HUES48 (cell line): Measurements from ENCODE around the gene C6.

Experiments
- H3K27ac ChIP-seq: one replicate; pipeline ENCODE4 v1.7.0; 2013; ENCODE audit warnings: low read depth, low read length, inconsistent platforms
- H3K27me3 ChIP-seq: 2 replicates; pipeline ENCODE4 v1.6.1; 2013; ENCODE audit warnings: mild to moderate bottlenecking, low read length; ENCODE audit not compliant: control insufficient read depth, insufficient read depth
- H3K36me3 ChIP-seq: 2 replicates; pipeline ENCODE4 v1.6.1; 2013; ENCODE audit warnings: low read length; ENCODE audit not compliant: control insufficient read depth, insufficient read depth
- H3K4me1 ChIP-seq: 2 replicates; pipeline ENCODE4 v1.6.1; 2013; ENCODE audit warnings: mild to moderate bottlenecking, low read length; ENCODE audit not compliant: control insufficient read depth, insufficient read depth
- H3K4me3 ChIP-seq: 2 replicates; pipeline ENCODE4 v1.5.1; 2013; ENCODE audit warnings: mild to moderate bottlenecking, low read depth, low read length
- H3K9ac ChIP-seq: 2 replicates; pipeline ENCODE4 v1.6.1; 2013; ENCODE audit warnings: mild to moderate bottlenecking, low read depth, low read length, moderate library complexity
- H3K9me3 ChIP-seq: 2 replicates; pipeline ENCODE4 v1.6.1; 2013; ENCODE audit warnings: low read length; ENCODE audit not compliant: control insufficient read depth, insufficient read depth

C6 gene

DNA sequence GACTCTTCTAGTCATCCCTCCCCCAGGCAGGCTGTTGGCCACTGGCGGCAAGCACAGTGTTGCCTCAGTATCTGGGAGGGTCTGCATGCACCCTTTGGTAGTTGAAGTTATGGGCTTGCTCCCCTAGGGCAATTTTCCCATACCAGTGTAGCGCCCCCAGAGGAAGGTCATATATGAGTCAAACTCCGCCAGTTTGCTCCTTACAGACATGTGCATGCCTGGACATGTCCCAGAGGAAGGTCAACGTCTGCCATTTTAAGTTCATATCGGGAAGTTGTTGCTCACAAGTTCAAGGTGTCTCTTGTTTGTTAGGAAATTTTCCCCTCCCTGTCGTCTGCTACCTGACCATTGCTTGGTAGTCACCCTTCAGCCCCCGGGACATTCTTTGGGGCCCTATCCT is 90.9 kb downstream of the C6 start:
- Histone ChIP-seq H3K4me1 (no peaks in the 10 kb centered on the region), H3K9me3 (0 out of 2 replicates have a peak, but pooled peaks cover 6% of the 10 kb centered on the region), H3K36me3 (no peaks in the 10 kb centered on the region), H3K27me3 (no peaks in the 10 kb centered on the region), H3K9ac (no peak overlapping the region; the same call in 1 of the 2 replicates), H3K4me3 (no peak overlapping the region), H3K27ac (no peak overlapping the region)

DNA sequence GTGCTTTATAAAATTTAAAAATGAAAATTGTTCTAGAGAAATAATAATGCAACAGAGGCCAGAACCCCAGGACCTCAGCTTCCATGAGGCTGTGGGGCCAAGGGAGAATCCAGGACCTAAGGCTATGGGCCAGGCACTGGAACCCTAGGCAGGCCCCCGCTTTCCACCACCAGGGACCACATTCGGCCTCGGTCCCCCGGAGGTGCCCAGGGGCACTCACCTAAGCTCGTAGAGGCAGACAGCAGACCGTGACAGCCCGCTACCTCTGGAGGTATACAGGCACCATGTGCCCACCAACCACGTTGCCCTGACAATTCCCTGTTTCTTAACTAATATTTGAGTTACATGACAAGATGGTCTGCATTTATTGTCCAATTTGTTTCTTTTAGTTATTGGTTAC is 92.7 kb downstream of the C6 start:
- Histone ChIP-seq H3K9me3 (0 out of 2 replicates have a peak, but pooled peaks cover 6% of the 10 kb centered on the region), H3K4me1 (no peaks in the 10 kb centered on the region), H3K27me3 (no peaks in the 10 kb centered on the region), H3K27ac (no peak overlapping the region), H3K9ac (no peak overlapping the region), H3K36me3 (no peaks in the 10 kb centered on the region), H3K4me3 (no peak overlapping the region)

DNA sequence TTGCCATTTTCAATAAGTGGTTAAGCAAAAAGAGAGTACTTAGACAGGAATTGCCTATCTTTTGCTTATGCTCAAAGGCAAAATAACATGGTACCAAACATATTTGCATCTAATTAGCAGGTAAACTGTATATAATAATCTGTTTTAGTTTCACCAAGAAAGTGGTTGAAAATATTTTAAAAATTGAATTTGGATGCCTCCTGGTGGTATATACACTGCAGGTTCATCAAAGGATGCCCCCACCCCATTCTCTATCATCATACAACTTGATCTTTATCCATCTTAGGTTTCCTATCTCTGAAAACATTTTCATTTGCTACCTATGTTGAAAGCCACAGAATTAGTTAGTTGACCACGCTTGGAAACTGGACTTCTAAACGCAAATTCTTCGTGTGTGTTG is 95.2 kb downstream of the C6 start:
- H3K4me1 ChIP-seq = no peaks in the 10 kb centered on the region
- H3K9ac ChIP-seq = no peak overlapping the region
- H3K9me3 ChIP-seq = 0 out of 2 replicates have a peak, but pooled peaks cover 6% of the 10 kb centered on the region
- no peaks in the 10 kb centered on the region for H3K36me3 ChIP-seq
- no peak overlapping the region for H3K4me3 ChIP-seq
- H3K27me3 ChIP-seq = no peaks in the 10 kb centered on the region
- no peak overlapping the region for H3K27ac ChIP-seq

DNA sequence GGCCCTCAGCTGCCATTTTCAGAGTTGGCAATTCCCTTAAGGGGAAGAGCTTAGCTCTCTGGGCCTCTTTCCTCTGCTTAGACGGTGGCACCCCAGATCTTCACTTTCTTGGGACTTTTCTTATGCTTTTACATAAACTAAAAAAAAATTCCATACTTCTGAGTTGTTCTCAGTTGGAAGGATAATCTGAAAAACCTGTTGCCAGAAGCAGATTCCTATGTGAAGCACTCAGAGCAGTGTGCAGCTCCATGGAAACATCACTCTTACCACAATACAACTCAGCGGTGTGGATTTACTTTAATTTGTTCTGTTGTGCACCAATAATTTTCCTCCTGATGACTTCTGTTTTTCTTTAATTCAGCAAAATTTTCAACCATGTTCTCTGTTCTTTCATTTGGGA is 98.1 kb downstream of the C6 start:
- Histone ChIP-seq H3K9me3 (no peaks in the 10 kb centered on the region), H3K27me3 (no peaks in the 10 kb centered on the region), H3K4me1 (no peaks in the 10 kb centered on the region), H3K27ac (no peak overlapping the region), H3K36me3 (no peaks in the 10 kb centered on the region), H3K4me3 (no peak overlapping the region), H3K9ac (no peak overlapping the region)

DNA sequence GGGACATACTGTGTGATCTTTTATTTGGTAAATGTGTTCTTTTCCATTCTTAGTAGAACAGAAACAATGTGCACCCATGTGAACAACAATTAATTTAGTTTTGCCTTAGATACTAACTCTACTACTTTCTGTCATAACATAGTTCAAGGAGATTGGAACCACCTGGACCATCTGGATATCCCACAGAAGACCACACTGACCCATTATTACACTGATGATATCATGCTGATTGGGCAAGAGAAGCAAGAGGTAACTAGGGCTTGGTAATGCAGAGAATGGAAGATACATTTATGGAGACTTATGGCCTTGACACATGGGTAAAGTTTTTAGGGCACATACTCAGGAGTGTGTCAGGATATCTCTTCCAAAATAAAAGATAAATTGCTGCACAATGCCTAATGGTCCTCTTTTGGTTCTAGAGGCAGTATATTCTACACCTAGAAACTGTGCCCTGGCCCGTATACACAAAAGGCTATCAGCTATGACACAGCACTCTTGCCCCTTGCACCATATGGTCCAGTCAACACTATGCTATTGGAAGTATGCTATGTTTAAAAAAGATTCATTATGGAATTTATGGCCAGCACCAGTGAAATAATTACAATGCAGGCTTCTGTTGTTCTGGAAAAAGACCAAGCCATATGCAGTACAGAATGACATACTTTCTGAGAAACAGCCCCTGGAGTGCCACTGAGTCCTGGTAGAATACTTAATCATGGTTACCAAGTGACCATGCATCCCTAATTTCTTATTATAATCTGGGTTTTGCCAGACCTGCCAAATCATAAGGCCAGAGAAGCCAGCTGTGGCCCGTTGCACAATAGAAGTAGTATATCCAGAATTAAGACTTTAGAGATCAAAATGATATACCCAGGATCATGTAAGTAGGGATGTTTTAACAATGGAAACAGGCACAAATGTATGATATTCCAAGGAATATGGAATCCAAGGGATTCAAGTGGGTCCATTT is 100.6 kb downstream of the C6 start:
- no peak overlapping the region for H3K9ac ChIP-seq
- H3K9me3 ChIP-seq = no peaks in the 10 kb centered on the region
- no peaks in the 10 kb centered on the region for H3K4me1 ChIP-seq
- H3K27me3 ChIP-seq = no peaks in the 10 kb centered on the region
- H3K36me3 ChIP-seq = no peaks in the 10 kb centered on the region
- H3K4me3 ChIP-seq = no peak overlapping the region
- H3K27ac ChIP-seq = no peak overlapping the region

DNA sequence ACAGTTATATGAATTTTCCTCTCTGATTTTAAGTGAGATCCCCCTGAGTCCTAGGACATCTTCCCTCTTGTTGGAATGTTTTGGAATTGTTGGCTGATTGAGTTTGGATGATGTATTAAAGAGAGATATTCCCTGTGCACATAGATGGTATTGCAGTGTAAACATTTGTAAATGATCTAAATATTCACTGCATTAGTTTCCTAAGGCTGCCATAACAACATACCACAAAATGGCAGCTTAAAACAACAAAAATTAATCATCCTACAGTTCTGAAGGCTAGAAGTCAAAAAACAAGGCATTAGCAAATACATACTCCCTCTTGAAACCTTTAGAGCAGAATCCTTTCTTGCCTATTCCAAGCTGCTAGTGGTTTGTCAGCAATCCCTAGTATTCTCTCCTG is 104.1 kb downstream of the C6 start:
- Histone ChIP-seq H3K36me3 (no peaks in the 10 kb centered on the region), H3K4me3 (no peak overlapping the region), H3K4me1 (no peaks in the 10 kb centered on the region), H3K27ac (no peak overlapping the region), H3K9ac (no peak overlapping the region), H3K9me3 (no peaks in the 10 kb centered on the region), H3K27me3 (no peaks in the 10 kb centered on the region)

DNA sequence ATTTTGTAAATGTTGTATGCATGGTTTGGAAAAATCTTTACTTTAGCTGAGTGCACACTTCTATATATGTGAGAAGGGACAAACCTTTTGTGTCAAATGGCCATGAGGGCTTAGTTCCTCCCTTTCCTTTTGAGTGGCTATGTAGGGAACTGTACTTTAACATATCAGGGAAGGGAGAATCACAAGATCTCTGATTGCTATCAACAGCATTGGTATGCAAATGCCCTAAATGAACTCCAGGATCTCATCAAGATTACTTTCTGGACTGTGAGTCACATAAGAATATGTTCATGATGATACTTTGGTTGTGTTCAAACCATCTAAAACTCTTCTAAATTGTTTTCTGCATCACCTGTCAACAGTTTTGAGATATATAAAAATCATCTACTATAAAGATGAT is 111.0 kb downstream of the C6 start:
- no peaks in the 10 kb centered on the region for H3K36me3 ChIP-seq
- no peaks in the 10 kb centered on the region for H3K27me3 ChIP-seq
- H3K9ac ChIP-seq = no peak overlapping the region
- H3K4me1 ChIP-seq = no peaks in the 10 kb centered on the region
- no peak overlapping the region for H3K27ac ChIP-seq
- no peak overlapping the region for H3K4me3 ChIP-seq
- no peaks in the 10 kb centered on the region for H3K9me3 ChIP-seq

DNA sequence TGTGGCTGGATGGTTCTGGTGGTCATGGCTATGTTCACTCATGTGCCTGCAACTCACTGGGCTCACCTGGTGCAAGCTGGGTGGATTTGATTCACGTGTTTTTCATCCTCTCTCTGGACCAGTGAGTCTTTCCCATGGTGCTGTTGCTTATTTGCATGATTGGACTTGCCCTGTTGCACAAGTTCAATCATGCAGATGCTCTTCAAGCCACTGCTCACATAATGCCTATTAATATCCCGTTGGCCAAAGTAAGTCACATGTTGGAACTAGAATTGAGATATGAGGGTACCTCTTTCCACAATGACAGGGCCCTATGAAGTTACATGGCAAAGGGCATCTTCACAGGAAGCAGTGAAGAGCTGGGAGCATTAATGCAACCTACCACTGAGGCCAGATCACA is 115.7 kb downstream of the C6 start:
- no peak overlapping the region for H3K27ac ChIP-seq
- H3K9ac ChIP-seq = no peak overlapping the region

DNA sequence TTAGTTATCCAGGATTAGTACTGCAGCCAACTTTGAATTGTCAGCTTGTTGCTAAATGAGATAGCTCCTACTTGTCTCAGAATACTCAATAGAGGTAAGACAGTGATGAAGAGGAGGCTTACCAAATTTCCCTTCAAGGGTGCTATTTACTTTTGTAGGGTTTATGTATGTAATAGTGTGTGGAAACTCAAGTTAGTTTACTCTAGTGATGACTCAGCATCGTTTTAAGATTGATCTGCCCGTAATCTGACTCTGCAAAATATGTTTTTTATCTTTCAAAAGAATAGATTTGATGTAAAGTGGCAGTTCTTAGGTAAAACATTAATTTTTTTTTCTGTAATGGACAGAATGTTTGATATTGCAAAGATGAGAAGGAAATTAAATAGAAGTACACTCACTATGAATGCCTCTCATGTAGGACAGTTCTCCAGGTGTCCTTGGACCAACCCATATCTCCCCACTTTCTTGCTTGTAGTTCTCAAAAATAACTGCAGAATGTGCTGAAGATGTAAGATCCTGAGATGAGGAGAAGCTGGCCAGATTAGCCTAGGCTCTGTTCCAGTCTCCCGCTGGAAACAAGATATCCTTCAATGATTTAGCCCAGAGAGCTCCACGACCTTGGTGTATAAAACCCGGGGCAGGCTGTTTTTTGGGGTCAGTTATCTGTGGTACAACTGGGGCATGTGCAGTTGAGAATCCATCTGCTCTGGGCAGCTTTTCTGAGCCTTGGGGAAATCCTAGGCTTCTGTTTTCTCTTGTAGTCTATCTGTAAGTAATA is 117.8 kb downstream of the C6 start:
- H3K4me1 ChIP-seq = no peaks in the 10 kb centered on the region
- H3K36me3 ChIP-seq = no peaks in the 10 kb centered on the region
- no peaks in the 10 kb centered on the region for H3K9me3 ChIP-seq
- H3K27ac ChIP-seq = no peak overlapping the region
- no peaks in the 10 kb centered on the region for H3K27me3 ChIP-seq
- H3K4me3 ChIP-seq = no peak overlapping the region
- H3K9ac ChIP-seq = no peak overlapping the region

More for the DNA sequence above, 115.7 kb downstream of the C6 start:
- no peak overlapping the region for H3K4me3 ChIP-seq
- no peaks in the 10 kb centered on the region for H3K27me3 ChIP-seq
- H3K4me1 ChIP-seq = no peaks in the 10 kb centered on the region
- H3K36me3 ChIP-seq = no peaks in the 10 kb centered on the region
- no peaks in the 10 kb centered on the region for H3K9me3 ChIP-seq

DNA sequence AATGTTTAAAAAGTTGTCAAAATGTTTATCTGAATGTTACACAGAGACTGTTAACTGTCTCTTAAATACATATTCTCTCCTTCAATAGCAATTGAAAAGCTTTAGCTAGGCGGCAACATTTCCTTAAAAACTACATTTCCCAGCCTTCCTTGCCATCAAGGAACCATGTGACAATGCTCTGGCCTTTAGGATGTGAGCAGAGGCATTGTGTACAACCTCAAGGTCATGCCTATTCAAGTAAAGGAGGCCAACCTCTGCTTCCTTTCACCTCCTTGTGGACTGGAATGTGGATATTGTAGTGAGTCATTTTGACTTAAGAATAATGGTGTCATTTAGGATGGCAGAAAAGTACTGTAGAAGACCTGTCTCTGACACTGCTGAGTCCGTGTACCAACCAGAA is 118.5 kb downstream of the C6 start:
- Histone ChIP-seq H3K27ac (no peak overlapping the region), H3K4me1 (no peaks in the 10 kb centered on the region)

DNA sequence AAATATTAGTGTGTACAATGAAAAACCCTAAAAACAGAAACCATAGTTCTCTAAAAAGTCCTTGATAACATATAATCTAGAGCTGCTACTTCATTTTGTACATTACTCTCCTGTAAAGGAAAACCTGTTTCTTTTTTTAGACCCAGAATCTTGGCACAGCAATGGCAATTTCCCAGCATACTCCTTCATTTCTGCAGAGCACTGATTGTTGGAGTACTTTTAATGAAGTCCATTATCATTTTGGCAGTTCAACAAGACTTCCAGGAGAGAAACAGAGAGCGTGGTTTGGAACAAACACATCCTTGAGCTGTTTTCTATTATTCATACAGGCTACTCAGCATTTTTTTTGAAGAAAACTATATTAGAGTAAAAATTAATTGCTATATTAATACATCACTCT is 119.5 kb downstream of the C6 start:
- Histone ChIP-seq H3K9ac (no peak overlapping the region), H3K27me3 (no peaks in the 10 kb centered on the region), H3K27ac (no peak overlapping the region), H3K4me3 (no peak overlapping the region), H3K9me3 (no peaks in the 10 kb centered on the region), H3K36me3 (no peaks in the 10 kb centered on the region), H3K4me1 (no peaks in the 10 kb centered on the region)

More for the DNA sequence above, 118.5 kb downstream of the C6 start:
- no peak overlapping the region for H3K4me3 ChIP-seq
- H3K9me3 ChIP-seq = no peaks in the 10 kb centered on the region
- H3K36me3 ChIP-seq = no peaks in the 10 kb centered on the region
- no peak overlapping the region for H3K9ac ChIP-seq
- no peaks in the 10 kb centered on the region for H3K27me3 ChIP-seq
